HG02884 (cell line): ENCODE results near the gene AKAP13.

Source experiments
- ATAC-seq: cut with Tn5 transposase; IDR thresholded peaks from one replicate; pipeline ENCODE4 v1.9.1; 2021; ENCODE audit warnings: mild to moderate bottlenecking, moderate library complexity; ENCODE audit not compliant: unreplicated experiment

AKAP13 gene

GRCh38 chr15:85386261-85386660 is 5.9 kb downstream of the AKAP13 start:
- ATAC-seq: no peak

GRCh38 chr15:85388566-85389305 is 8.3 kb downstream of the AKAP13 start:
- no peak for ATAC-seq

- ATAC-seq: no peak
Observed at GRCh38 chr15:85389306-85389650, 8.9 kb downstream of the AKAP13 start.

GRCh38 chr15:85389772-85390171 is 9.4 kb downstream of the AKAP13 start:
- ATAC-seq: no peak

GRCh38 chr15:85393210-85393609 is 12.8 kb downstream of the AKAP13 start:
- ATAC-seq: no peak

GRCh38 chr15:85394554-85395333 is 14.3 kb downstream of the AKAP13 start:
- ATAC-seq: no peak

GRCh38 chr15:85396554-85396953 is 16.2 kb downstream of the AKAP13 start:
- no peak for ATAC-seq

GRCh38 chr15:85397151-85397550 is 16.7 kb downstream of the AKAP13 start:
- ATAC-seq: no peak

GRCh38 chr15:85397926-85398325 is 17.5 kb downstream of the AKAP13 start:
- ATAC-seq: no peak

GRCh38 chr15:85398822-85399221 is 18.4 kb downstream of the AKAP13 start:
- ATAC-seq: no peak

GRCh38 chr15:85399627-85400026 is 19.2 kb downstream of the AKAP13 start:
- ATAC-seq: no peak

- ATAC-seq: no peak
Observed at GRCh38 chr15:85400606-85401005, 20.2 kb downstream of the AKAP13 start.

- ATAC-seq: peak; percentile 59
Observed at GRCh38 chr15:85401108-85401774, 20.8 kb downstream of the AKAP13 start.

GRCh38 chr15:85402195-85402881 is 21.9 kb downstream of the AKAP13 start:
- ATAC-seq: no peak

GRCh38 chr15:85403745-85404144 is 23.3 kb downstream of the AKAP13 start:
- no peak for ATAC-seq

- ATAC-seq: no peak
Observed at GRCh38 chr15:85404176-85404917, 23.9 kb downstream of the AKAP13 start.

GRCh38 chr15:85404918-85405866 is 24.8 kb downstream of the AKAP13 start:
- no peak for ATAC-seq

- ATAC-seq: no peak
Observed at GRCh38 chr15:85406916-85407315, 26.5 kb downstream of the AKAP13 start.
